Neuronal stem cell (in vitro differentiated cells): Measurements from ENCODE around the gene WDR35.

Experiments
- DNase-seq: peaks from one replicate; pipeline ENCODE4 v3.0.0-alpha.2; 2013; ENCODE audit warnings: low spot score
- H2AFZ ChIP-seq: one replicate; pipeline ENCODE4 v1.6.1; 2013; ENCODE audit warnings: mild to moderate bottlenecking, low read length, inconsistent platforms
- H2AK5ac ChIP-seq: 2 replicates; pipeline ENCODE4 v1.6.1; 2013; ENCODE audit warnings: low read depth, mild to moderate bottlenecking, inconsistent platforms, low read length, moderate library complexity, mixed read lengths
- H2BK120ac ChIP-seq: 2 replicates; pipeline ENCODE4 v1.6.1; 2013; ENCODE audit warnings: low read depth, mild to moderate bottlenecking, inconsistent platforms, low read length, moderate library complexity, mixed read lengths
- H2BK12ac ChIP-seq: one replicate; pipeline ENCODE4 v1.6.1; 2013; ENCODE audit warnings: low read length, inconsistent platforms
- H2BK15ac ChIP-seq: 2 replicates; pipeline ENCODE4 v1.6.1; 2013; ENCODE audit warnings: mild to moderate bottlenecking, low read length, inconsistent platforms, mixed read lengths
- H2BK5ac ChIP-seq: one replicate; pipeline ENCODE4 v1.6.1; 2013; ENCODE audit warnings: inconsistent platforms, mild to moderate bottlenecking, low read length, moderate library complexity
- H3K14ac ChIP-seq: one replicate; pipeline ENCODE4 v1.6.1; 2013; ENCODE audit warnings: low read length, inconsistent platforms
- H3K18ac ChIP-seq: 2 replicates; pipeline ENCODE4 v1.6.1; 2013; ENCODE audit warnings: low read length, inconsistent platforms
- H3K23ac ChIP-seq: 2 replicates; pipeline ENCODE4 v1.6.1; 2013; ENCODE audit warnings: low read depth, mild to moderate bottlenecking, mixed read lengths, low read length, inconsistent platforms; ENCODE audit not compliant: poor library complexity
- H3K27ac ChIP-seq: replicated peaks from 3 replicates; pipeline ENCODE4 v1.5.1; 2013; ENCODE audit warnings: low read length, inconsistent platforms
- H3K27me3 ChIP-seq, 3 experiments: 2 replicates each; pipeline ENCODE4 v1.6.1; 2013; ENCODE audit warnings: low read length in 3 of 3, mild to moderate bottlenecking in 2 of 3, inconsistent platforms in 1 of 3, low read depth in 1 of 3, mixed read lengths in 1 of 3, moderate library complexity in 1 of 3; ENCODE audit not compliant: control insufficient read depth in 3 of 3, insufficient read depth in 3 of 3
- H3K36me3 ChIP-seq, 2 donors: replicated peaks in 1 of 2; 2 replicates each; pipeline ENCODE4 v1.6.1; 2013; ENCODE audit warnings: low read length in 2 of 2; ENCODE audit not compliant: control insufficient read depth in 2 of 2, insufficient read depth in 2 of 2
- H3K4ac ChIP-seq: 2 replicates; pipeline ENCODE4 v1.6.1; 2013; ENCODE audit warnings: inconsistent platforms, mild to moderate bottlenecking, low read length, moderate library complexity
- H3K4me1 ChIP-seq, 2 donors: 1 replicate in 1 of 2; 2 replicates in 1 of 2; pipeline ENCODE4 v1.6.1; 2013; ENCODE audit warnings: low read length in 2 of 2, low read depth in 1 of 2; ENCODE audit not compliant: control insufficient read depth in 2 of 2, insufficient read depth in 1 of 2
- H3K4me2 ChIP-seq: one replicate; pipeline ENCODE4 v1.6.1; 2013; ENCODE audit warnings: mild to moderate bottlenecking, low read length, inconsistent platforms; ENCODE audit not compliant: insufficient read depth, poor library complexity, severe bottlenecking
- H3K4me3 ChIP-seq, 2 donors: 2 replicates each; pipeline ENCODE4 v1.5.1; 2013; ENCODE audit warnings: low read length in 2 of 2, mild to moderate bottlenecking in 2 of 2, inconsistent platforms in 1 of 2, moderate library complexity in 1 of 2
- H3K79me1 ChIP-seq: one replicate; pipeline ENCODE4 v1.6.1; 2013; ENCODE audit warnings: low read depth, mild to moderate bottlenecking, inconsistent platforms, low read length, moderate library complexity
- H3K9ac ChIP-seq: one replicate; pipeline ENCODE4 v1.6.1; 2013; ENCODE audit warnings: mild to moderate bottlenecking, low read depth, low read length, inconsistent platforms; ENCODE audit not compliant: poor library complexity
- H3K9me3 ChIP-seq, 2 donors: replicated peaks in 1 of 2; 2 replicates each; pipeline versions ENCODE3 to v1.6.1; 2013; ENCODE audit warnings: low read length in 2 of 2, mild to moderate bottlenecking in 2 of 2, inconsistent platforms in 1 of 2, low read depth in 1 of 2, mixed read lengths in 1 of 2, moderate library complexity in 1 of 2; ENCODE audit not compliant: control insufficient read depth in 2 of 2, insufficient read depth in 1 of 2
- H4K8ac ChIP-seq: one replicate; pipeline ENCODE4 v1.6.1; 2013; ENCODE audit warnings: low read depth, mild to moderate bottlenecking, inconsistent platforms, low read length, moderate library complexity
- H4K91ac ChIP-seq: one replicate; pipeline ENCODE4 v1.6.1; 2013; ENCODE audit warnings: low read length, low read depth, mild to moderate bottlenecking, inconsistent platforms; ENCODE audit not compliant: poor library complexity
- WGBS, 2 donors: extraction: QIAGEN DNeasy Blood & Tissue Kit; methylation state at CpG; one replicate each; pipeline ENCODE4 v1.1.7; 2013; ENCODE audit warnings: missing lambda C conversion rate in 2 of 2, mixed read lengths in 1 of 2; ENCODE audit not compliant: insufficient read length in 2 of 2, insufficient replicate concordance in 1 of 2; ENCODE audit errors: extremely low coverage in 2 of 2; 5-methylcytosine and 5-hydroxymethylcytosine counted together

Gene WDR35

GRCh38 chr2:19870792-19871191 is 119.1 kb downstream of the WDR35 start:
- Histone ChIP-seq H3K9ac (no peak overlapping the region), H3K23ac (no peak overlapping the region), H2AK5ac (no peak overlapping the region), H2BK5ac (no peak overlapping the region), H3K27me3 (peaks cover 0 to 50% (median 8%) of the 10 kb centered on the region in 3 experiments), H3K9me3 (no peaks in the 10 kb centered on the region), H2BK15ac (no peak overlapping the region), H3K4me3 (no peak overlapping the region), H3K18ac (no peak overlapping the region), H4K8ac (no peak overlapping the region), H2BK12ac (no peak overlapping the region), H3K36me3 (no peaks in the 10 kb centered on the region), H3K79me1 (no peaks in the 10 kb centered on the region), H3K27ac (no peak overlapping the region), H2BK120ac (no peak overlapping the region), H2AFZ (no peak overlapping the region), H3K4ac (no peak overlapping the region), H3K4me1 (peaks cover 0 to 3% of the 10 kb centered on the region in 2 donors), H4K91ac (no peak overlapping the region), H3K14ac (no peak overlapping the region), H3K4me2 (no peak overlapping the region)
- no peak for DNase-seq
- WGBS, 2 donors = no CpG with 5 or more reads among the region's 4 CpGs

GRCh38 chr2:19868701-19869580 is 121.0 kb downstream of the WDR35 start:
- peak overlapping the region; percentile 96 for H3K18ac ChIP-seq
- no peak overlapping the region for H2BK15ac ChIP-seq
- peaks cover 0 to 3% of the 10 kb centered on the region in 2 donors for H3K4me1 ChIP-seq
- H2AFZ ChIP-seq = peak overlapping the region; percentile 96
- H3K27ac ChIP-seq = no peak overlapping the region
- no CpG with 5 or more reads among the region's 52 CpGs for WGBS, 2 donors
- no peaks in the 10 kb centered on the region for H3K79me1 ChIP-seq
- no peak overlapping the region for H3K14ac ChIP-seq
- no peak overlapping the region for H2BK12ac ChIP-seq
- no peaks in the 10 kb centered on the region for H3K36me3 ChIP-seq
- H3K23ac ChIP-seq = peak overlapping the region; percentile 2
- no peak overlapping the region for H4K91ac ChIP-seq
- H3K4me3 ChIP-seq = peak overlapping the region; percentile 33 to 75
- peaks cover 0 to 65% (median 8%) of the 10 kb centered on the region in 3 experiments for H3K27me3 ChIP-seq
- H2AK5ac ChIP-seq = peak overlapping the region; percentile 66
- no peak overlapping the region for H2BK5ac ChIP-seq
- no peak overlapping the region for H3K4ac ChIP-seq
- peak; percentile 21 for DNase-seq
- H3K9ac ChIP-seq = no peak overlapping the region
- H2BK120ac ChIP-seq = no peak overlapping the region
- no peak overlapping the region for H4K8ac ChIP-seq
- H3K4me2 ChIP-seq = peak overlapping the region; percentile 64
- no peaks in the 10 kb centered on the region for H3K9me3 ChIP-seq

- Histone ChIP-seq H3K36me3 (no peaks in the 10 kb centered on the region), H3K4ac (no peak overlapping the region), H3K4me2 (peak overlapping the region; percentile 64), H2BK5ac (no peak overlapping the region), H3K9me3 (no peaks in the 10 kb centered on the region), H3K9ac (no peak overlapping the region), H2AFZ (peak overlapping the region; percentile 96), H2AK5ac (no peak overlapping the region), H2BK12ac (no peak overlapping the region), H3K18ac (peak overlapping the region; percentile 96), H4K8ac (no peak overlapping the region), H2BK120ac (no peak overlapping the region), H3K14ac (no peak overlapping the region), H3K23ac (no peak overlapping the region), H3K4me3 (no peak overlapping the region), H4K91ac (no peak overlapping the region), H3K4me1 (peaks cover 2 to 4% of the 10 kb centered on the region in 2 donors), H2BK15ac (no peak overlapping the region), H3K27me3 (peaks cover 0 to 68% (median 8%) of the 10 kb centered on the region in 3 experiments), H3K79me1 (no peaks in the 10 kb centered on the region), H3K27ac (no peak overlapping the region)
- no peak for DNase-seq
- WGBS, 2 donors = no CpG with 5 or more reads among the region's 7 CpGs
Observed at GRCh38 chr2:19868224-19868623, 121.7 kb downstream of the WDR35 start.

- H3K36me3 ChIP-seq = no peaks in the 10 kb centered on the region
- no peak overlapping the region for H4K8ac ChIP-seq
- WGBS, 2 donors = no CpG with 5 or more reads among the region's 2 CpGs
Observed at GRCh38 chr2:19866771-19867170, 123.1 kb downstream of the WDR35 start.

More at GRCh38 chr2:19866771-19867170, 123.1 kb downstream of the WDR35 start:
- Histone ChIP-seq H2AK5ac (no peak overlapping the region), H3K4ac (no peak overlapping the region), H3K9ac (no peak overlapping the region), H3K14ac (no peak overlapping the region), H3K79me1 (no peaks in the 10 kb centered on the region), H2BK15ac (no peak overlapping the region), H3K27me3 (peaks cover 0 to 72% (median 8%) of the 10 kb centered on the region in 3 experiments), H3K18ac (no peak overlapping the region), H3K9me3 (no peaks in the 10 kb centered on the region), H2BK120ac (no peak overlapping the region), H3K4me2 (no peak overlapping the region), H2BK12ac (no peak overlapping the region), H3K4me1 (peaks cover 2 to 4% of the 10 kb centered on the region in 2 donors), H2AFZ (no peak overlapping the region), H4K91ac (no peak overlapping the region), H3K23ac (no peak overlapping the region), H2BK5ac (no peak overlapping the region), H3K4me3 (no peak overlapping the region), H3K27ac (no peak overlapping the region)
- DNase-seq = no peak
